T-cell (primary cell): Measurements from ENCODE around the gene P2RY13. TPM values are rescaled to one million over a fixed set of nuclear protein-coding genes. Genes with fewer than 3 reads are reported as not detected.

Source experiments
- ATAC-seq, 4 experiments: fragments of 200-7000 bp in 3 of 4; fragments of 150-1000 bp in 1 of 4; cut with Tn5 transposase; replicated peaks in 1 of 4; 1 replicate in 3 of 4; 2 replicates in 1 of 4; pipeline ENCODE4 v1.10.0; 2021; ENCODE audit warnings: moderate library complexity in 3 of 4, mild to moderate bottlenecking in 2 of 4, moderate number of reproducible peaks in 1 of 4
- CTCF ChIA-PET, 2 donors: fragments of 300-600 bp; sonication (Branson Sonifier 250); formaldehyde crosslinking; loops; one replicate each; lab custom pipeline; 2022; ENCODE audit warnings: antibody characterized with exemption in 2 of 2; lab: Charles Lee
- POLR2A ChIA-PET, 2 donors: fragments of 300-600 bp; sonication (Branson Sonifier 250); formaldehyde crosslinking; loops; one replicate each; lab custom pipeline; 2022; ENCODE audit warnings: antibody characterized with exemption in 2 of 2; lab: Charles Lee
- DNase-seq, 35 experiments: peaks; one replicate each; pipeline versions ENCODE4 v3.0.0 to v3.0.0-alpha.2; 2013 to 2023
- H3K27ac ChIP-seq: one replicate; pipeline ENCODE4 v1.5.1; 2013; ENCODE audit warnings: low read length
- H3K27me3 ChIP-seq, 2 experiments: replicated peaks in 1 of 2; 1 replicate in 1 of 2; 2 replicates in 1 of 2; pipeline versions ENCODE4 v1.6.1 to v1.7.0; 2013; ENCODE audit warnings: low read length in 1 of 2, mixed read lengths in 1 of 2; ENCODE audit not compliant: control insufficient read depth in 2 of 2, insufficient read depth in 2 of 2; ENCODE audit errors: extremely low read depth in 1 of 2
- H3K36me3 ChIP-seq, 2 donors: 1 replicate in 1 of 2; 2 replicates in 1 of 2; pipeline versions ENCODE4 v1.6.1 to v1.7.0; 2013; ENCODE audit warnings: low read length in 1 of 2; ENCODE audit not compliant: control insufficient read depth in 2 of 2, insufficient read depth in 1 of 2; ENCODE audit errors: extremely low read depth in 1 of 2
- H3K4me1 ChIP-seq, 2 experiments: 1 replicate in 1 of 2; 2 replicates in 1 of 2; pipeline versions ENCODE4 v1.6.1 to v1.7.0; 2013; ENCODE audit warnings: low read length in 2 of 2, mixed read lengths in 1 of 2; ENCODE audit not compliant: insufficient read depth in 2 of 2, control insufficient read depth in 1 of 2; ENCODE audit errors: extremely low read depth in 1 of 2
- H3K4me3 ChIP-seq, 2 donors: 1 replicate in 1 of 2; 2 replicates in 1 of 2; pipeline versions ENCODE4 v1.5.1 to v1.7.0; 2013; ENCODE audit warnings: mild to moderate bottlenecking in 2 of 2, low read length in 1 of 2, moderate library complexity in 1 of 2; ENCODE audit not compliant: control insufficient read depth in 1 of 2; ENCODE audit errors: extremely low read depth in 1 of 2
- H3K9me3 ChIP-seq: 2 replicates; pipeline ENCODE4 v1.7.0; 2013
- H3K27ac Mint-ChIP-seq, 2 donors: one replicate each; pipeline ENCODE4 v1.8.0; 2020 to 2021; ENCODE audit warnings: mild to moderate bottlenecking in 2 of 2, mixed read lengths in 2 of 2
- H3K27me3 Mint-ChIP-seq, 2 donors: one replicate each; pipeline ENCODE4 v1.8.0; 2021 to 2022; ENCODE audit warnings: mixed read lengths in 2 of 2
- H3K36me3 Mint-ChIP-seq: one replicate; pipeline ENCODE4 v1.8.0; 2021; ENCODE audit warnings: mixed read lengths
- H3K4me1 Mint-ChIP-seq, 3 donors: one replicate each; pipeline ENCODE4 v1.8.0; 2020 to 2022; ENCODE audit warnings: mixed read lengths in 3 of 3, mild to moderate bottlenecking in 1 of 3
- H3K4me3 Mint-ChIP-seq, 3 donors: one replicate each; pipeline ENCODE4 v1.8.0; 2020 to 2022; ENCODE audit warnings: mild to moderate bottlenecking in 3 of 3, mixed read lengths in 3 of 3, moderate library complexity in 3 of 3
- H3K9me3 Mint-ChIP-seq, 3 donors: one replicate each; pipeline ENCODE4 v1.8.0; 2020 to 2022; ENCODE audit warnings: mixed read lengths in 3 of 3
- WGBS: methylation state at CpG from one replicate; pipeline ENCODE4 v1.1.5; 2013; ENCODE audit warnings: missing lambda C conversion rate; ENCODE audit not compliant: insufficient coverage; 5-methylcytosine and 5-hydroxymethylcytosine counted together
- total RNA-seq, 35 experiments: library from RNA in 6 of 35; stranded (reverse) in 6 of 35; fragments of 120-200 nt in 1 of 35; gene quantifications; one replicate each; pipeline versions ENCODE4 v1.2.1 to v1.2.4 and lab custom pipeline; 2013 to 2026

P2RY13 gene
- total RNA-seq (not detected), total RNA-seq (lab: John Stamatoyannopoulos, UW) (0 to 0.57 (median 0) reads per million in 29 experiments)
- 0.66 TPM for total RNA-seq (2013)

DNA sequence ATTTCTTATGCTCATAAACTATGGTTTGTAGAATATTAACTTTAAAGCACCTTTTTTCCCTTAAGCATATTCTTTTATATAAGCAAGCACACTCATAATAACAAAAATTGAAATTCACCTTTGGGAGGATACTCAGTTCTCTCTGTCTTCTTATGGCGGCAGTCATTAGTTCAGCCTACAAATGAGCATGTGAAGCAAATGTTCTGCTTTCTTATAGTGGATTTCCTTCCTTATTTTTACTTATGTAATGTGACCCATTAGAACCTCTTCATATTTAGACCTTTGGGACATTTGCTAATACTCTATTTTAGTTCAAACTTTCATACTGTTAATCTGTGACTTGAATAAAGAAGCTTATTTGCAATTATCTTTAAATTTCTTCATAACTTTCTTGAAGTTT is at the start of gene P2RY13:
P2RY13 (minus strand) TSS at position 187 of the 400 bp plus-strand sequence; CDS start at position 166, 21 bp downstream.
- peak within 1 kb of the TSS in 1 of 2 donors; percentile 46 for H3K27ac Mint-ChIP-seq
- H3K9me3 Mint-ChIP-seq, result no peaks in the 10 kb centered on the region

DNA sequence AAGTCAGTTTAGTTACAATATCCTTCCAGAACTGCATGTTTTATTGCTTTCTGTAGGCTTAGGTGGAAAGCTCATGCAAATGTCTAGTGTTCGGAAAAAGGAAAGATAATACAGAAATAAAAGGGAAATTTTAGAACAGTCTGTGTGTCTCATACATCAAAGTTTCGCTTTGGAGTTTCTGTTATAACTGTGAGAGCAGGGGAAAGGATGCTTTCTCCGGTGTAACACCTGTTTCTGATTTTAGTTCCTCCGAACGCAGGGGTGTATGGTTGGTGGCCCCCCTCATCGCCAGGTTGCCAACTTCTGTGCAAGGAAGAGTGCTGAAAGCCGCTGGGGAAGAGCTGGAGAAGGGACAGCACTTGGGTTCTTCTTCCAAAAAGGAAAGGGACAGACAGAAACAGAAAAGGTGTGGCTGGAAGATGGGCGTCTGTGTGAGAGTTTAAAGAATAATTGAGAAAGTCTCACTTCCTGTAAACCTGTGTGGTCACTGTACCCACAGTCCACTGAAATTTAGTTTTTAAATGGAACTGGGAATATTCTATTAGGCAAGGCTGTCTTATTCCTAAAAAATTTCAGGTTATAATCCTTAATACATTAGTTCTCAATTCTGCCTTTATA is 48.5 kb upstream of the P2RY13 start:
- DNase-seq (no peak), ATAC-seq (no peak)
- CTCF ChIA-PET, result no interaction called here
- Mint-ChIP-seq H3K9me3 (no peaks in the 10 kb centered on the region), H3K27me3 (peaks cover 4 to 7% of the 10 kb centered on the region in 2 donors), H3K4me1 (peaks cover 0 to 3% (median 3%) of the 10 kb centered on the region in 3 donors), H3K4me3 (no peak overlapping the region), H3K27ac (no peak overlapping the region), H3K36me3 (no peaks in the 10 kb centered on the region)
- Histone ChIP-seq H3K36me3 (no peaks in the 10 kb centered on the region), H3K27ac (no peak overlapping the region), H3K4me3 (no peak overlapping the region), H3K27me3 (no peaks in the 10 kb centered on the region), H3K9me3 (no peaks in the 10 kb centered on the region), H3K4me1 (no peaks in the 10 kb centered on the region)
- POLR2A ChIA-PET, result no interaction called here
- WGBS, result 72% methylated on average over 7 of the region's 8 CpGs

More for the DNA sequence above, at the start of gene P2RY13:
- Mint-ChIP-seq H3K36me3 (no peaks in the 10 kb centered on the region), H3K27me3 (peaks cover 11 to 18% of the 10 kb centered on the region in 2 donors), H3K4me3 (peak within 1 kb of the TSS; percentile 42 to 67 (median 46)), H3K4me1 (peaks cover 6 to 9% (median 8%) of the 10 kb centered on the region in 3 donors)
- H3K4me3 ChIP-seq, result no peak within 1 kb of the TSS
- no peaks in the 10 kb centered on the region for H3K36me3 ChIP-seq
- DNase-seq (no peak), ATAC-seq (no peak)
- WGBS, result no CpG with 5 or more reads among the region's 1 CpG
- POLR2A ChIA-PET, result no interaction called here
- H3K4me1 ChIP-seq, result no peaks in the 10 kb centered on the region
- H3K27ac ChIP-seq, result no peak within 1 kb of the TSS
- H3K27me3 ChIP-seq, result no peaks in the 10 kb centered on the region
- CTCF ChIA-PET, result interaction anchor here in 1 of 2 donors (1.1 kb wide), 1 partner anchor 29 kb away, joined by 3 read pairs; no protein-coding TSS in a partner anchor
- no peaks in the 10 kb centered on the region for H3K9me3 ChIP-seq

DNA sequence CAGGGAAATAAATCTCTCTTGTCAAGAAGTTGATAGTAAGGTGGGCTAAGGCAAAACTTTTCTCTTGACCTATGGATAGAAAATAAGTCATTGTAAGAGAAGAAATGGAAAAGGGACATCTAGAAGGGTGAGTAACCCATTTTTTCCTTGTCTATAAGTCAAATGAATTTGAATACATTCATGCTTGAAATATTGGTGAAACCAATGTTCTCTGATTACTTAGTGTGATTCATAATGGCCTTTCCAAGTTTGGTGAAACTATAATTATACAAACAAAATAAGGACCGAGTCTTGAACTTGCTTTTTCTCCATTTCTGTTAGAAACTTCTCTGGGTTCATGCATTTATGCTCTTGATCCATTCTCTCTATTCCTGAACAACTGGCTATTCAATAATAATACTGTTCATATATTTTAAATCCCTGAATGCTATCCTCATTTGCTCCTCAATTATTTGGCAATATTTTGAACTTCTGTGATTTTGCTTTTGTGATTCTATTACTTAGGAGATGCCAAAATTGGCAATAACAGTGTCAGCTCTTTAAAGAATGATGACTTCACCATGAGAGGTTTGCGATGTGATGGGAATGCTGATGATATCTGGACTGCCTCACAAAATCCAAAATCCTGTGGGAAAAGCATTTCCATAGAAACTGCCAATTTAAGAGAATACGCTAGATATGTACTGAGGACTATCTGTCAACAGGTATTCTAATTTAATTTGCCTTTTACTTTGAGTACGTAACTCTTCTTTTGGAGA is 42.9 kb upstream of the P2RY13 start:
- H3K27ac ChIP-seq, result no peak overlapping the region
- H3K27ac Mint-ChIP-seq, result no peak overlapping the region
- no peaks in the 10 kb centered on the region for H3K4me1 Mint-ChIP-seq
- ChIA-PET POLR2A (no interaction called here), CTCF (no interaction called here)
- peaks cover 4 to 8% of the 10 kb centered on the region in 2 donors for H3K27me3 Mint-ChIP-seq
- no peaks in the 10 kb centered on the region for H3K9me3 ChIP-seq
- H3K36me3 Mint-ChIP-seq, result no peaks in the 10 kb centered on the region
- H3K9me3 Mint-ChIP-seq, result no peaks in the 10 kb centered on the region
- no peak for DNase-seq
- ATAC-seq, result no peak
- H3K4me3 ChIP-seq, result no peak overlapping the region
- no peaks in the 10 kb centered on the region for H3K36me3 ChIP-seq
- no peaks in the 10 kb centered on the region for H3K4me1 ChIP-seq
- H3K4me3 Mint-ChIP-seq, result no peak overlapping the region
- no CpG with 5 or more reads among the region's 4 CpGs for WGBS
- no peaks in the 10 kb centered on the region for H3K27me3 ChIP-seq

DNA sequence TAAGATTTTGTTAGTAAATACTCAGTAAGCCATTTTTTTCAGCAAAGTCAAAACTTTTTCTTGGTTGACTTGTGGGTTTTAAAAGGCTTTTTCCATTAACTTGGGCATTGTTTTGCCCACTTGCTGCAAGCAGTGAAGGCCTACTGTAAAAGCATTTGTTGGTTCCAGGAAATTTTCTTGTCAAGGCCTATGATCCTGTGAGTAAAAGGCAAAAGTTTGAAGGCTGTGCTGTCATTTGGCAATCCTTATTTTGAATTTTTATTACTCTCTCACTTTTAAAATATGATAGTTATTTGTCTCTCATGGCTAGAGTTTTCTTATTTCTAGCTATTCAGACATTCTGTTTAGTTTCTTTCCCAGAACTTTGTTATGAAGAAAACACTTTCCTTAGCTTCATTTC is 42.2 kb upstream of the P2RY13 start:
- H3K4me3 ChIP-seq, result no peak overlapping the region
- no peaks in the 10 kb centered on the region for H3K36me3 Mint-ChIP-seq
- no peaks in the 10 kb centered on the region for H3K36me3 ChIP-seq
- no peak overlapping the region for H3K27ac ChIP-seq
- POLR2A ChIA-PET, result no interaction called here
- H3K27me3 ChIP-seq, result no peaks in the 10 kb centered on the region
- CTCF ChIA-PET, result no interaction called here
- H3K4me1 Mint-ChIP-seq, result no peaks in the 10 kb centered on the region
- peaks cover 0 to 6% of the 10 kb centered on the region in 2 donors for H3K27me3 Mint-ChIP-seq
- H3K9me3 ChIP-seq, result no peaks in the 10 kb centered on the region
- H3K4me3 Mint-ChIP-seq, result no peak overlapping the region
- no peaks in the 10 kb centered on the region for H3K9me3 Mint-ChIP-seq
- no peaks in the 10 kb centered on the region for H3K4me1 ChIP-seq
- no peak for ATAC-seq
- H3K27ac Mint-ChIP-seq, result no peak overlapping the region
- no peak for DNase-seq

DNA sequence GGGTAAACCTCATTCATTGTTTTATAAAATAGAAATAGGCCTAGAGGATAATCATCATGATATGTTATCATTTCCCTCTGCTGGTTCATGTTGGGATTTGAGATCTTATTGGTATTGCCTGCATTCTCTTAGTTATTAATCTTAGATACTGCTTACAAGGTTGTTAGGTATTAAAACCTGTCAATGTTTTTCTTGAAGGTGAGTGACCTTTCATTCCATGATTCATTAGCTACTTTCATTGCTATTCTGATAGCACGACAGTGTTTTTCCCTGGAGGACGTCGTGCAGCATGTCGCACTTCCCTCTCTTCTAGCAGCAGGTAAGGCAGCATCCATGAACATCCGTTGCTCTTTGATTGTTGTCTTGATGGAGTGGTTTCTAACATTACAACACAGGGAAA is 38.1 kb upstream of the P2RY13 start:
- Histone ChIP-seq H3K36me3 (no peaks in the 10 kb centered on the region), H3K27me3 (no peaks in the 10 kb centered on the region), H3K4me1 (no peaks in the 10 kb centered on the region), H3K9me3 (no peaks in the 10 kb centered on the region), H3K4me3 (no peak overlapping the region), H3K27ac (no peak overlapping the region)
- Mint-ChIP-seq H3K27ac (no peak overlapping the region), H3K27me3 (peaks cover 2 to 6% of the 10 kb centered on the region in 2 donors), H3K4me3 (no peak overlapping the region), H3K36me3 (no peaks in the 10 kb centered on the region), H3K4me1 (no peaks in the 10 kb centered on the region), H3K9me3 (no peaks in the 10 kb centered on the region)
- POLR2A ChIA-PET, result no interaction called here
- DNase-seq (no peak), ATAC-seq (no peak)
- CTCF ChIA-PET, result no interaction called here
- WGBS, result no CpG with 5 or more reads among the region's 5 CpGs

DNA sequence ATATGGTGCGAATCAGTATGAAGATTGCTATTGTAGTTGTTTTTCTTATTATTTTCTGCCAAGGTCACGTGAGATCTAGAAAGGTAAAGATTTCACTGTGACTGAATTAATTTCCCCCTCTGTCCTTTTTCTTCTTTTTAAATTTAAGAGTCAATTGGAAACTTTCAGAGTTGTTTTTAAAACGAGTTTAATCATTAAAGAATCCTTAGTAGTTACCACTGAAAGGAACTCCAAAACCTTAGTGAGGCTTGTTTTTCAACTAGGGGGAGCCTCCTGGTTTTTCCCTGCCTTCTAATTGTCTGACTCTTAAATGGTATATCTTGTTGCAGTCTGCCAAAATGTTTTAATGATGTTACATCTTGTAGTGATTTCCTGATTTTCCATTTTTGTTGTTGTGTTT is 37.6 kb upstream of the P2RY13 start:
- Mint-ChIP-seq H3K9me3 (no peaks in the 10 kb centered on the region), H3K36me3 (no peaks in the 10 kb centered on the region), H3K4me3 (no peak overlapping the region), H3K27me3 (peaks cover 2 to 6% of the 10 kb centered on the region in 2 donors), H3K4me1 (no peaks in the 10 kb centered on the region), H3K27ac (no peak overlapping the region)
- Histone ChIP-seq H3K27ac (no peak overlapping the region), H3K4me1 (no peaks in the 10 kb centered on the region), H3K36me3 (no peaks in the 10 kb centered on the region), H3K27me3 (no peaks in the 10 kb centered on the region), H3K4me3 (no peak overlapping the region), H3K9me3 (no peaks in the 10 kb centered on the region)
- CTCF ChIA-PET, result no interaction called here
- POLR2A ChIA-PET, result no interaction called here
- no peak for ATAC-seq
- no CpG with 5 or more reads among the region's 3 CpGs for WGBS
- DNase-seq, result no peak
